Endothelial cell of umbilical vein (primary cell): Measurements from ENCODE around the gene MVB12B.

ENCODE experiments used
- POLR2A ChIP-seq: IDR thresholded peaks from 2 replicates; pipeline ENCODE4 v1.6.1; 2012; ENCODE audit warnings: low read depth, mild to moderate bottlenecking, control low read depth, low read length
- POLR2AphosphoS5 ChIP-seq: IDR thresholded peaks from 2 replicates; pipeline ENCODE4 v1.6.1; 2012; ENCODE audit warnings: low read depth, mild to moderate bottlenecking, control low read depth, low read length, moderate library complexity; ENCODE audit not compliant: insufficient read depth
- TF ChIP-seq, protein P1 (sequence below), 2 donors: IDR thresholded peaks; 1 replicate in 1 of 2; 2 replicates in 1 of 2; pipeline ENCODE4 v1.5.1; 2011; ENCODE audit warnings: low read length in 2 of 2, mild to moderate bottlenecking in 2 of 2, moderate library complexity in 2 of 2, control low read depth in 1 of 2, inconsistent platforms in 1 of 2, low read depth in 1 of 2; ENCODE audit not compliant: insufficient read depth in 1 of 2; ENCODE audit errors: extremely low read depth in 1 of 2
- TF ChIP-seq, protein P2 (sequence below): IDR thresholded peaks from 2 replicates; pipeline ENCODE4 v1.6.1; 2011; ENCODE audit not compliant: insufficient read depth, insufficient read length

DNA sequence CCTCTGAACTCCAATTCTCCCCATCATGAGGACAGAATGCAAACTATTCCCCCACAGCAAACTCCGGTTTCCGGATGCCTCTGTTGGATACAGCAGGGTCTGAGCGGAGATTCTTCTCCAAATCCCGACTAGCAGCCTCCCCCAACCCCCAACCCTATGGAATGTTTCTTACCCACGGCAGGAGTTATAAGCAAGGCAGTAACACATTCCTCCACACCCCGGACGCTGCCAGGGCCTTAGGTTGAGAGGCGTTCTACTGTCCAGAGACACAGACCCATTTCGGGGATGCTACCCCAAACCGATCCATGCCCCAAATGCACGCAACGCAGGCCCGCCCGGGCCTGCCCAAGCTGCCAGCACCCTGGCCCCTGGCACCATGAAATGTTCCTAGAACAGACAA is 201.5 kb downstream of the MVB12B start:
- TF ChIP-seq, protein P1, sequence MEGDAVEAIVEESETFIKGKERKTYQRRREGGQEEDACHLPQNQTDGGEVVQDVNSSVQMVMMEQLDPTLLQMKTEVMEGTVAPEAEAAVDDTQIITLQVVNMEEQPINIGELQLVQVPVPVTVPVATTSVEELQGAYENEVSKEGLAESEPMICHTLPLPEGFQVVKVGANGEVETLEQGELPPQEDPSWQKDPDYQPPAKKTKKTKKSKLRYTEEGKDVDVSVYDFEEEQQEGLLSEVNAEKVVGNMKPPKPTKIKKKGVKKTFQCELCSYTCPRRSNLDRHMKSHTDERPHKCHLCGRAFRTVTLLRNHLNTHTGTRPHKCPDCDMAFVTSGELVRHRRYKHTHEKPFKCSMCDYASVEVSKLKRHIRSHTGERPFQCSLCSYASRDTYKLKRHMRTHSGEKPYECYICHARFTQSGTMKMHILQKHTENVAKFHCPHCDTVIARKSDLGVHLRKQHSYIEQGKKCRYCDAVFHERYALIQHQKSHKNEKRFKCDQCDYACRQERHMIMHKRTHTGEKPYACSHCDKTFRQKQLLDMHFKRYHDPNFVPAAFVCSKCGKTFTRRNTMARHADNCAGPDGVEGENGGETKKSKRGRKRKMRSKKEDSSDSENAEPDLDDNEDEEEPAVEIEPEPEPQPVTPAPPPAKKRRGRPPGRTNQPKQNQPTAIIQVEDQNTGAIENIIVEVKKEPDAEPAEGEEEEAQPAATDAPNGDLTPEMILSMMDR (IDR thresholded peaks at IDR 0.05; ENCODE audit: extremely low read depth in 1 of 2, insufficient read depth in 1 of 2, low read depth in 1 of 2, low read length in 2 of 2) = no peak
- TF ChIP-seq POLR2A (no peak), POLR2AphosphoS5 (no peak)
- TF ChIP-seq, protein P2, sequence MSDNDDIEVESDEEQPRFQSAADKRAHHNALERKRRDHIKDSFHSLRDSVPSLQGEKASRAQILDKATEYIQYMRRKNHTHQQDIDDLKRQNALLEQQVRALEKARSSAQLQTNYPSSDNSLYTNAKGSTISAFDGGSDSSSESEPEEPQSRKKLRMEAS = no peak
